ENCODE results near the gene ASCL3. TPM values are rescaled to one million over a fixed set of nuclear protein-coding genes. Genes with fewer than 3 reads are reported as not detected.
"Not testable (repeated sequence)": the region's sequence is repeated elsewhere in the genome, so short reads cannot be mapped to it uniquely, and the experiment has no call there.

Gene ASCL3
- polyA plus RNA-seq, 1 donor from 2014 or later = not detected

DNA sequence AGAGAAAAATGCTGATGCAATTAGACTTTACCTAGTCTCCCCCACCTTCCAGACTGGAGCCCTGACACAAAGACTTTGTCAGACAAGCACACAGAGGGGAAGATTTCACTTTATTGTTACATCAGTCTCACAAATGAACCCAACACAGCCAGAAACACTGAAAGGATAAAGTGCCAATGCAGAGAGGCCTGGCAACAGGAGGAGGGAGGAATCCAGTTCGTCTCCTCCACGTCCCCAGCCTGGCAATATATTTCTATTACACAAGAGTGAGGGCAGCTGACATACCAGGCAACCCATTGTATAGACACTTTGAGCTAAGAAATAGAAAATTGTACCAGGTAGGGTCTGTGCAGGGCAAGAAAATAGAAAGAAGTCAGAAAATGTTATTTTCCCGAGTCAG lies 37.7 kb upstream of the ASCL3 start:
- Histone ChIP-seq H3K27ac (ENCODE audit: low read length) (no peak overlapping the region), H2AFZ (ENCODE audit: low read depth, low read length) (no peak overlapping the region), H3F3A (ENCODE audit: insufficient read depth, low read length, poor library complexity, severe bottlenecking) (no peaks in the 10 kb centered on the region), H3K27me3 (ENCODE audit: insufficient read depth, low read depth, low read length) (no peaks in the 10 kb centered on the region), H3K9me3 (ENCODE audit: low read length) (no peaks in the 10 kb centered on the region), H3K4me3 (ENCODE audit: low read length) (no peak overlapping the region), H3K36me3 (ENCODE audit: insufficient read depth, low read length) (no peaks in the 10 kb centered on the region), H3K4me2 (ENCODE audit: low read length) (no peak overlapping the region), H4K20me1 (ENCODE audit: insufficient read depth) (no peaks in the 10 kb centered on the region), H3K79me2 (replicated peaks; ENCODE audit: insufficient read depth, low read length) (no peaks in the 10 kb centered on the region), H3K9me2 (ENCODE audit: insufficient read depth, low read length) (no peaks in the 10 kb centered on the region), H3K9ac (ENCODE audit: low read length) (no peak overlapping the region)
- no peak for TF ChIP-seq SMC3 (conservative IDR thresholded peaks at IDR 0.05; ENCODE audit: poor library complexity)
- TF ChIP-seq, protein P1, sequence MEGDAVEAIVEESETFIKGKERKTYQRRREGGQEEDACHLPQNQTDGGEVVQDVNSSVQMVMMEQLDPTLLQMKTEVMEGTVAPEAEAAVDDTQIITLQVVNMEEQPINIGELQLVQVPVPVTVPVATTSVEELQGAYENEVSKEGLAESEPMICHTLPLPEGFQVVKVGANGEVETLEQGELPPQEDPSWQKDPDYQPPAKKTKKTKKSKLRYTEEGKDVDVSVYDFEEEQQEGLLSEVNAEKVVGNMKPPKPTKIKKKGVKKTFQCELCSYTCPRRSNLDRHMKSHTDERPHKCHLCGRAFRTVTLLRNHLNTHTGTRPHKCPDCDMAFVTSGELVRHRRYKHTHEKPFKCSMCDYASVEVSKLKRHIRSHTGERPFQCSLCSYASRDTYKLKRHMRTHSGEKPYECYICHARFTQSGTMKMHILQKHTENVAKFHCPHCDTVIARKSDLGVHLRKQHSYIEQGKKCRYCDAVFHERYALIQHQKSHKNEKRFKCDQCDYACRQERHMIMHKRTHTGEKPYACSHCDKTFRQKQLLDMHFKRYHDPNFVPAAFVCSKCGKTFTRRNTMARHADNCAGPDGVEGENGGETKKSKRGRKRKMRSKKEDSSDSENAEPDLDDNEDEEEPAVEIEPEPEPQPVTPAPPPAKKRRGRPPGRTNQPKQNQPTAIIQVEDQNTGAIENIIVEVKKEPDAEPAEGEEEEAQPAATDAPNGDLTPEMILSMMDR (IDR thresholded peaks at IDR 0.05; ENCODE audit: poor library complexity, severe bottlenecking) = no peak
- TF ChIP-seq EZH2 (IDR thresholded peaks at IDR 0.05; ENCODE audit: borderline replicate concordance, insufficient read depth, low read length, poor library complexity, severe bottlenecking) = no peak
- no peak for TF ChIP-seq MXI1 (conservative IDR thresholded peaks at IDR 0.05; ENCODE audit: poor library complexity, severe bottlenecking)
- TF ChIP-seq EP300 (conservative IDR thresholded peaks at IDR 0.05; ENCODE audit: poor library complexity, severe bottlenecking) = no peak
- no peak for TF ChIP-seq POLR2AphosphoS5 (IDR thresholded peaks at IDR 0.05)
- TF ChIP-seq TAF1 (IDR thresholded peaks at IDR 0.05; ENCODE audit: low read depth) = no peak
- TF ChIP-seq, protein P2, sequence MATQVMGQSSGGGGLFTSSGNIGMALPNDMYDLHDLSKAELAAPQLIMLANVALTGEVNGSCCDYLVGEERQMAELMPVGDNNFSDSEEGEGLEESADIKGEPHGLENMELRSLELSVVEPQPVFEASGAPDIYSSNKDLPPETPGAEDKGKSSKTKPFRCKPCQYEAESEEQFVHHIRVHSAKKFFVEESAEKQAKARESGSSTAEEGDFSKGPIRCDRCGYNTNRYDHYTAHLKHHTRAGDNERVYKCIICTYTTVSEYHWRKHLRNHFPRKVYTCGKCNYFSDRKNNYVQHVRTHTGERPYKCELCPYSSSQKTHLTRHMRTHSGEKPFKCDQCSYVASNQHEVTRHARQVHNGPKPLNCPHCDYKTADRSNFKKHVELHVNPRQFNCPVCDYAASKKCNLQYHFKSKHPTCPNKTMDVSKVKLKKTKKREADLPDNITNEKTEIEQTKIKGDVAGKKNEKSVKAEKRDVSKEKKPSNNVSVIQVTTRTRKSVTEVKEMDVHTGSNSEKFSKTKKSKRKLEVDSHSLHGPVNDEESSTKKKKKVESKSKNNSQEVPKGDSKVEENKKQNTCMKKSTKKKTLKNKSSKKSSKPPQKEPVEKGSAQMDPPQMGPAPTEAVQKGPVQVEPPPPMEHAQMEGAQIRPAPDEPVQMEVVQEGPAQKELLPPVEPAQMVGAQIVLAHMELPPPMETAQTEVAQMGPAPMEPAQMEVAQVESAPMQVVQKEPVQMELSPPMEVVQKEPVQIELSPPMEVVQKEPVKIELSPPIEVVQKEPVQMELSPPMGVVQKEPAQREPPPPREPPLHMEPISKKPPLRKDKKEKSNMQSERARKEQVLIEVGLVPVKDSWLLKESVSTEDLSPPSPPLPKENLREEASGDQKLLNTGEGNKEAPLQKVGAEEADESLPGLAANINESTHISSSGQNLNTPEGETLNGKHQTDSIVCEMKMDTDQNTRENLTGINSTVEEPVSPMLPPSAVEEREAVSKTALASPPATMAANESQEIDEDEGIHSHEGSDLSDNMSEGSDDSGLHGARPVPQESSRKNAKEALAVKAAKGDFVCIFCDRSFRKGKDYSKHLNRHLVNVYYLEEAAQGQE (IDR thresholded peaks at IDR 0.05; ENCODE audit: borderline replicate concordance) = no peak
- no peak for TF ChIP-seq RAD21 (conservative IDR thresholded peaks at IDR 0.05)

DNA sequence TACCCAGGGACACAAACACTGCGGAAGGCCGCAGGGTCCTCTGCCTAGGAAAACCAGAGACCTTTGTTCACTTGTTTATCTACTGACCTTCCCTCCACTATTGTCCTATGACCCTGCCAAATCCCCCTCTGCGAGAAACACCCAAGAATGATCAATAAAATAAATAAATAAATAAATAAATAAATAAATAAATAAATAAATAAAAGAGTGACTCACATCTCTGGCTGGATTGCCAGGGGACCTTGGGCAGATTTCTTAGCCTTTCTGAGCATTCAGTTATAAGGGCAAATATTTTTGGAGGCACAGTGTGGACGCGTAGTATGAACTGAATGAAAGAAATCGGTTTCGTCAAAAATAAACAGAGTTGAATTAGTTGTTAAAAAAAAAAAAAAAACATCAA lies 36.5 kb upstream of the ASCL3 start:
- not testable (repeated sequence) for H3K9ac ChIP-seq (ENCODE audit: low read length); H3K9me2 ChIP-seq (ENCODE audit: insufficient read depth, low read length); H3K4me3 ChIP-seq (ENCODE audit: low read length); H2AFZ ChIP-seq (ENCODE audit: low read depth, low read length); H3K27ac ChIP-seq (ENCODE audit: low read length); H3K36me3 ChIP-seq (ENCODE audit: insufficient read depth, low read length); H3K27me3 ChIP-seq (ENCODE audit: insufficient read depth, low read depth, low read length); H3K9me3 ChIP-seq (ENCODE audit: low read length); H3F3A ChIP-seq (ENCODE audit: insufficient read depth, low read length, poor library complexity, severe bottlenecking); H3K79me2 ChIP-seq (replicated peaks; ENCODE audit: insufficient read depth, low read length); H3K4me2 ChIP-seq (ENCODE audit: low read length); H4K20me1 ChIP-seq (ENCODE audit: insufficient read depth)

DNA sequence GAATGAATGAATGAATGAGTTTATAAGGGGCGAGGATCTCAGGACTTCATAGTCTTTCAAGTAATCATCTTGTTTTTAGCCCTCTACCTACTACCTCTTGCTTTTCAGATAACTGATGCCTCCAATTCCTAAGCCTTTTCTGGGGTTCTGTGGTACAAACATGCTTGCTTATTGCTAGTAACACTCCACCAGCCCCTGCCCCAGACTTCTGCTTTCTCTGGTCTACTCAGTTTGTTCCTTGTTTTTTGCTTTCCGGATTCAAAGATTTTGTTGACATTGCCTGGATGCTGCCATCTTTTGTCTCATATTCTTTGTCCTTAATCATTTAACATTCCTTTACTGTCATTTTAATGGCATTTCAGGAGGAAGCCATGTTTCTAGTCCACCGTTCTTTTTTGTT lies 30.3 kb upstream of the ASCL3 start:
- TF ChIP-seq, protein P2 (IDR thresholded peaks at IDR 0.05; ENCODE audit: borderline replicate concordance) = no peak
- no peak for TF ChIP-seq TAF1 (IDR thresholded peaks at IDR 0.05; ENCODE audit: low read depth)
- no peak for TF ChIP-seq EP300 (conservative IDR thresholded peaks at IDR 0.05; ENCODE audit: poor library complexity, severe bottlenecking)
- no peak for TF ChIP-seq EZH2 (IDR thresholded peaks at IDR 0.05; ENCODE audit: borderline replicate concordance, insufficient read depth, low read length, poor library complexity, severe bottlenecking)
- no peak for TF ChIP-seq RAD21 (conservative IDR thresholded peaks at IDR 0.05)
- no peak for TF ChIP-seq MXI1 (conservative IDR thresholded peaks at IDR 0.05; ENCODE audit: poor library complexity, severe bottlenecking)
- TF ChIP-seq, protein P1 (IDR thresholded peaks at IDR 0.05; ENCODE audit: poor library complexity, severe bottlenecking) = no peak
- TF ChIP-seq SMC3 (conservative IDR thresholded peaks at IDR 0.05; ENCODE audit: poor library complexity) = no peak
- TF ChIP-seq POLR2AphosphoS5 (IDR thresholded peaks at IDR 0.05) = no peak
- Histone ChIP-seq H3K36me3 (ENCODE audit: insufficient read depth, low read length) (no peaks in the 10 kb centered on the region), H3K4me2 (ENCODE audit: low read length) (no peak overlapping the region), H4K20me1 (ENCODE audit: insufficient read depth) (no peaks in the 10 kb centered on the region), H3F3A (ENCODE audit: insufficient read depth, low read length, poor library complexity, severe bottlenecking) (no peaks in the 10 kb centered on the region), H3K4me3 (ENCODE audit: low read length) (no peak overlapping the region), H3K27me3 (ENCODE audit: insufficient read depth, low read depth, low read length) (no peaks in the 10 kb centered on the region), H3K79me2 (replicated peaks; ENCODE audit: insufficient read depth, low read length) (no peaks in the 10 kb centered on the region), H2AFZ (ENCODE audit: low read depth, low read length) (no peak overlapping the region), H3K9me3 (ENCODE audit: low read length) (no peaks in the 10 kb centered on the region), H3K27ac (ENCODE audit: low read length) (no peak overlapping the region), H3K9ac (ENCODE audit: low read length) (no peak overlapping the region), H3K9me2 (ENCODE audit: insufficient read depth, low read length) (no peaks in the 10 kb centered on the region)
